SKM-1 (cell line): ENCODE data around the gene CYP27C1.
"Not testable (repeated sequence)": the region's sequence is repeated elsewhere in the genome, so short reads cannot be mapped to it uniquely, and the experiment has no call there.

ENCODE experiments used
- DNase-seq: peaks from one replicate; lab custom pipeline; 2025; ENCODE audit not compliant: unreplicated experiment; lab: John Stamatoyannopoulos, UW

Gene CYP27C1

DNA sequence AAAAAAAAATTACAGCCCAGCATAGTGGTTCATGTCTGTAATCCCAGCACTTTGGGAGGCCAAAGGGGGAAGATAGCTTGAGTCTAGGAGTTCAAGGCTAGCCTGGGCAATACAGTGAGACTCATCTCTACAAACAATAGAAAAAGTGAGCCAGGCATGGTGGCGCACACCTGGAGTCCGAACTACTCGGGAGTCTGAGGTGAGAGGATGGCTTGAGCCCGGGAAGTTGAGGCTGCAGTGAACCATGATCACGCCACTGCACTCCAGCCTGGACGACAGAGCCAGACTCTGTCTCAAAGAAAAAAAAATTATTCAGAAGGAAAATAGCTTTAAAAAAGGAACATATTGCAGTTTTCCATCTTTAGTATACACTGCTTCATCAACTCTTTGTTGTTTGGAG, 47.8 kb downstream of the CYP27C1 start:
- DNase-seq, result no peak

DNA sequence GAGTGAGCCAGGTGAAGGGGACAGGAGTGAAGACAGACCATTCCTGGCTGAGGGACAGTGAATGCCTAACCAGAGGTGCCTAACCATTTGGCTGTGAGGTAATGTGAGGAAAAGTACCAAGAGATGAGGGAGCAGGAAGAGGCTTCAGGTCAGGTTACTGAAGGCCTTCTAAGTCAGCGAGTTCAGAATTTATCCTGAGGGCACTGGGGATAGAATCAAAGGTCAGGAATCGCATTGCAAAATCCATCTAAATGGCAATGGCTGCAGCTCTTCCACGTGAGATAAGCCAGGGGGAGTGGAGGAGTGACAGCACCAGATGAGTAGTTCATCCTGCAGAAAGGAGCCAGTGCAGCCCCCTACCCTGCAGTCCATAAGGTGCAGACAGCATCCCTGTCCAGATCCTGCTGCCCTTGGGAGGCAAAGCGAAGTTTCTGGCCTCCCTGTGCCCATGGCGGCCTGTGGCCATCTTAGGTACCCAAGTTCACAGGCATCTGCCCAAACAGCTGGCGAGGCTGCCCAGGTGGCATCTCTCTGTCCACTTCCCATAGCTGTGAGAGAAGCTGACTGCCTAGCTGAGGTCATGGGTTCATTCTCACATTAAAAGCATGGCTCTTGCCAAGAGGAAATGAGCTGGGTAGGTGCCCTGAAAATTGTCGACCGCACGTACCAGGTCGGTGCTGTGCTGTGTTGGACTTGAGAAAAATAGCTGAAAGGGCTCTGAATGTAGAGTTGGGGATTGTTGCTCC, 49.5 kb downstream of the CYP27C1 start:
- no peak for DNase-seq

DNA sequence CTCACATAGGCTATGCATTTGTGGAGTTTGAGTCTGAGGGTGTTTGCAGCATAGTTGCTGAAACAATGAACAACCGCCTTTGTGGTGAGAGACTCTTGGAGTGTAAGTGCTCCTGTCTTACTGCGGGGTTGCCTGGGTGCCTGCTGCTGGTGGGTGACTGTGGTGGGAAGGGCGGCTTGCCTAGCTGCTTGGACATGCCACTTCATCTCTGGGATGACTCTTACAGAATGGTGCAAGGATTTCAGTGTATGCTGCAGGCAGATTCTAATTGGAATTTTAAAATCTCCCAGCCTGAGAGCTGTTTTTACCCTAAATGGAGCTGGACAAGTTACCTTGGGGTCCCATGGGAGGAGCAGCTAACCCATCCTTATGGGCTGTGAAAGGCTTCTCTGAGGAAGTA, 50.1 kb downstream of the CYP27C1 start:
- no peak for DNase-seq

GRCh38 chr2:127169066-127169660, 50.9 kb downstream of the CYP27C1 start:
- DNase-seq, result no peak

GRCh38 chr2:127166231-127166860, 53.8 kb downstream of the CYP27C1 start:
- DNase-seq, result no peak

DNA sequence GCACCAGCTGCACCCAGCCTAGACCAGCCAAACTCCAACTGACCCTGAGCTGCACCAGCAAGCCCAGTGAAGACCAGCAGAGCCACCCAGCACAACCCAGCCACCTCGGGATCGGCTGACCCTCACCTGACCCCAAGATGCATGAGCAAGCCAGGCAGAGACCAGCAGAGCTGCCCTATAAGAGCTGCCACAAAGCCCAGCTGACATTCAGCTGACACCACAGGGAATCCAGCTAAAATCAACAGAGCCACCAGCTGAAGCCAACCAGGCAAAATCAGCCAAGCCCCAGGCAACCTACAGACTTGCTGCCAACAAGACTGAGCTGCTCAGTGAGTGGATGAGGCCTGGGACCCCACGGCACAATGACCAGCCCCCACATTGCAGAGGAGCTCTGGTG, 54.6 kb downstream of the CYP27C1 start:
- DNase-seq, result no peak

DNA sequence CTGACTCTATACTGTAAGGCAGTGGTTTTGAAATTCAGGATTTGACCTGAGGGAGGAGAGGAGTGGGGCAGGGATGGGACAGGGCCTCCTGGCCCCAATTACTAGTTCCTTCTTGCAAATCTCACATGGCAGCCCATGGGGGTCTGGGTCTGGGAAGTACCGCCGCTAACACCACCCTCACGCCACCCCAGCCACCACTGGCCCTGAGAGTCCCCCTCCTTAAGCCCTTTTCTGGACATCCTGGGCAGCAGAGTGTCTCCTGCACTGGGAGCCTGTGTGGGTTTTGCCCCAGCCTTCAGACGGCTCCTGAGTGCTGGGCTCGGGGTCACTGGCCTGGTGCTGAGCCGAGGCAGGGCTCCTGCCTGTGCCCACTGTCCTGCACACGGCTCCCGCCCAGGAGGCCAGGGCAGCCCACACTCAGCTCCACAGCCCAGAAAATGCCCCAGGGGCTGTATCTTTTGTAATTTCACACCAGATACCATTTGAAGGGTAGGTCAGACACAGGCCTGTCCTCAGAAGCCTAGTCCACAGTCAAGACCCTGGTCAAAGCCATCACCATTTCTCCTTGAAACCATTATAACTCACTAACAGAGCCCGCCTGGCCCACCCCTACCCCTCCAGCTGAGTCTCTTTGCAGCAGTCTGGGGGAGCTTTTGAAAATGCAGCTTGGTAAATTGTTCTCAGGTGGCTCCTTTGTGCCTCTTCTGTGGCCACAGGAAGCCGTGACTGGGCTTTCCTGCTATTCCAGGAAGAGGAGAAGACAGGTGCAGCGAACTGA, 55.1 kb downstream of the CYP27C1 start:
- no peak for DNase-seq

GRCh38 chr2:127163921-127164320, 56.2 kb downstream of the CYP27C1 start:
- no peak for DNase-seq

DNA sequence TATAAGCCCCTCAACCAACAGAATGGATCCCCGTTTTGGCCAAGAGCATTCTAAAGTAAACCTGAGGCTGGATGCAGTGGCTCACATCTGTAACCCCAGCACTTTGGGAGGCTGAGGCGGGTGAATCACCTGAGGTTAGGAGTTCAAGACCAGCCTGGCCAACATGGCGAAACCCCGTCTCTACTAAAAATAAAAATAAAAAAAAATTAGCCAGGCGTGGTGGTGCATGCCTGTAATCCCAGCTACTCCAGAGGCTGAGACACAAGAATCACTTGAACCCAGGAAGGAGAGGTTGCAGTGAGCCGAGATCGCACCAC, 57.1 kb downstream of the CYP27C1 start:
- not testable (repeated sequence) for DNase-seq

- no peak for DNase-seq
Observed at GRCh38 chr2:127162261-127163089, 57.6 kb downstream of the CYP27C1 start.

GRCh38 chr2:127161176-127162136, 58.6 kb downstream of the CYP27C1 start:
- no peak for DNase-seq

DNA sequence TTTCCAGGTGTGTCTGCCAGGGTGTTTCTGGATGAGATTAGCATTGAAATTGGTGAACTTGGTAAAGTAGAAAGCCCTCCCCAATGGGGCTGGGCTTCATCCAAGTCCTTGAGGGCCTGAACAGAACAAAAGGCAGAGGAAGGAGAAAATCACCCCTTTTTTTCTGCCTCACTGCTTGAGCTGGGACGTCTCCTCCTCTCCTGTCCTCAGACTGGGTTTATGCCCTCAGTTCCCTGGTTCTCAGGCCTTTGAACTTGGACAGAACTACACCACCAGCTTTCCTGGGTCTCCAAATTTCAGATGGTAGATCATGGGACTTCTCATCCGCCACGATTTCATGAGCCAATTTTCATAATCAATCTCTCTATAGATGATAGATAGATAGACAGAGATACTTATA, 59.4 kb downstream of the CYP27C1 start:
- DNase-seq, result no peak

DNA sequence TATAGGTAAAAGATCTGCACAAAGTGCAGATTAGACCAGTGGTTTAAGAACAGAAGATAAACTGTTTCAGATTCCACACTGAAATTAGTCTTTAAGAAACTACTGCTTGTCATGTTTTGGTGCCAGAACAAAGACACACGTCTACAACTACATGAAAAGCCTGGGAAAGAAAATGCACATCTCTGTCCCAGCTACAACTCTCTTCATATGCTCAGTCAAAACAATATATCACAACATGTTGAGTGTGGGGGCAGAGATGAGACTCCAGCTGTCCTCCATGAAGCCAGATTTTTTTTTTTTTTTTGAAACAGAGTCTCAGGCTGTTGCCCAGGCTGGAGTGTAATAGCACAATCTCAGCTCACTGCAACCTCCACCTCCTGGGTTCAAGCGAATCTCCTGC, 60.6 kb downstream of the CYP27C1 start:
- no peak for DNase-seq

GRCh38 chr2:127158614-127159290, 61.3 kb downstream of the CYP27C1 start:
- DNase-seq, result no peak

GRCh38 chr2:127157651-127158485, 62.2 kb downstream of the CYP27C1 start:
- no peak for DNase-seq

DNA sequence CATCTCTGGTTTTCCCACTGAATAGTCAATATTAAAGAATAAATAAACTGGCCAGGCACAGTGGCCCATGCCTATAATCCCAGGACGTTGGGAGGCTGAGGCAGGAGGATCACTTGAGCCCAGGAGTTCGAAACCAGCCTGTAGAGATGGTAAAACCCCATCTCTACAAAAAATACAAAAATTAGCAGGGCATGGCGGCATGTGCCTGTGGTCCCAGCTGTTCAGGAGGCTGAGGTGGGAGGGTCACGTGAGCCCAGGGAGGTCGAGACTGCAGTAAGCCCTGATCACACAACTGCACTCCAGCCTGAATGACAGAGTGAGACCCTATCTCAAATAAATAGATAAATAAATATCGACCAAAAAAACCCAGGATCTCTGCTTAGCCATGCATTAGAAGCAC, 63.0 kb downstream of the CYP27C1 start:
- no peak for DNase-seq

GRCh38 chr2:127155947-127156346, 64.2 kb downstream of the CYP27C1 start:
- no peak for DNase-seq

- no peak for DNase-seq
Observed at GRCh38 chr2:127155028-127155581, 65.0 kb downstream of the CYP27C1 start.
